H1 (cell line): ENCODE data around the gene RXFP4. TPM values are rescaled to one million over a fixed set of nuclear protein-coding genes. Genes with fewer than 3 reads are reported as not detected.

ENCODE experiments used
- CTCF ChIA-PET: fragments of 300-600 bp; sonication (Branson Sonifier 250); formaldehyde crosslinking; loops from one replicate; lab custom pipeline; 2021; ENCODE audit not compliant: partially characterized antibody; lab: Charles Lee
- POLR2A ChIA-PET: fragments of 300-600 bp; sonication (Branson Sonifier 250); formaldehyde crosslinking; loops from one replicate; lab custom pipeline; 2021; ENCODE audit warnings: inconsistent platforms; ENCODE audit not compliant: partially characterized antibody; lab: Charles Lee
- DNase-seq, 2 experiments: peaks; one replicate each; pipeline versions ENCODE4 v3.0.0 to v3.0.0-alpha.2; 2010 to 2022; ENCODE audit warnings: low spot score in 2 of 2, low read depth in 1 of 2, mixed read lengths in 1 of 2
- FAIRE-seq: peaks from 2 replicates; lab custom pipeline; 2011; peaks lifted over from hg19 to GRCh38; lab: Jason Lieb, UNC
- H2AFZ ChIP-seq: 2 replicates; pipeline ENCODE4 v1.8.1; 2012; ENCODE audit warnings: low read length, inconsistent platforms
- H2AK5ac ChIP-seq: 2 replicates; pipeline ENCODE4 v1.6.1; 2013; ENCODE audit warnings: low read depth, low read length
- H2BK120ac ChIP-seq: replicated peaks from 2 replicates; pipeline ENCODE3; 2013; ENCODE audit warnings: low read depth, low read length, inconsistent platforms
- H2BK12ac ChIP-seq: 2 replicates; pipeline ENCODE4 v1.6.1; 2013; ENCODE audit warnings: low read depth, low read length
- H2BK15ac ChIP-seq: 2 replicates; pipeline ENCODE4 v1.6.1; 2013; ENCODE audit warnings: low read length
- H2BK20ac ChIP-seq: 2 replicates; pipeline ENCODE4 v1.6.1; 2013; ENCODE audit warnings: low read length
- H2BK5ac ChIP-seq: 2 replicates; pipeline ENCODE4 v1.6.1; 2013; ENCODE audit warnings: low read depth, low read length
- H3K14ac ChIP-seq: 2 replicates; pipeline ENCODE4 v1.6.1; 2013; ENCODE audit warnings: inconsistent platforms; ENCODE audit not compliant: insufficient read length
- H3K18ac ChIP-seq: 2 replicates; pipeline ENCODE4 v1.6.1; 2013; ENCODE audit warnings: low read length; ENCODE audit errors: extremely low read depth
- H3K23ac ChIP-seq: 2 replicates; pipeline ENCODE4 v1.6.1; 2013; ENCODE audit warnings: inconsistent platforms; ENCODE audit not compliant: insufficient read length
- H3K23me2 ChIP-seq: 2 replicates; pipeline ENCODE4 v1.6.1; 2013; ENCODE audit warnings: low read depth, low read length
- H3K27ac ChIP-seq: 2 replicates; pipeline ENCODE4 v1.6.1; 2011; ENCODE audit warnings: low read depth, low read length, inconsistent platforms
- H3K27me3 ChIP-seq, 4 experiments: replicated peaks in 1 of 4; 1 replicate in 1 of 4; 2 replicates in 3 of 4; pipeline versions ENCODE4 v1.6.1 to v1.8.1; 2011 to 2013; ENCODE audit warnings: low read length in 3 of 4, mild to moderate bottlenecking in 3 of 4, inconsistent platforms in 2 of 4, mixed read lengths in 2 of 4, moderate library complexity in 1 of 4; ENCODE audit not compliant: control insufficient read depth in 3 of 4, insufficient read depth in 3 of 4; ENCODE audit errors: extremely low read depth in 1 of 4
- H3K36me3 ChIP-seq, 4 experiments: 2 replicates each; pipeline versions ENCODE4 v1.6.1 to v1.8.1; 2011 to 2013; ENCODE audit warnings: mild to moderate bottlenecking in 4 of 4, low read length in 3 of 4, moderate library complexity in 2 of 4, control low read depth in 1 of 4, inconsistent platforms in 1 of 4; ENCODE audit not compliant: insufficient read depth in 4 of 4, control insufficient read depth in 2 of 4
- H3K4ac ChIP-seq: replicated peaks from 2 replicates; pipeline ENCODE3; 2013; ENCODE audit warnings: low read length, low read depth, mixed read lengths, inconsistent platforms; ENCODE audit not compliant: insufficient read length
- H3K4me1 ChIP-seq, 4 experiments: replicated peaks in 1 of 4; 1 replicate in 1 of 4; 2 replicates in 3 of 4; pipeline versions ENCODE4 v1.6.1 to v1.8.1; 2011 to 2013; ENCODE audit warnings: low read length in 3 of 4, inconsistent platforms in 2 of 4, mixed read lengths in 1 of 4; ENCODE audit not compliant: insufficient read depth in 4 of 4, control insufficient read depth in 3 of 4
- H3K4me2 ChIP-seq, 2 experiments: 2 replicates each; pipeline versions ENCODE4 v1.6.1 to v1.8.1; 2011 to 2013; ENCODE audit warnings: low read depth in 2 of 2, low read length in 2 of 2, control low read depth in 1 of 2, inconsistent platforms in 1 of 2, mild to moderate bottlenecking in 1 of 2; ENCODE audit not compliant: insufficient read depth in 1 of 2
- H3K4me3 ChIP-seq, 4 experiments: fragments of 200-600, 300-600 bp in 1 of 4; sonication (generic), shearing (Covaris generic), sonication (Bioruptor Twin) in 1 of 4; 2 replicates each; pipeline versions ENCODE4 v1.5.1 to v1.8.1; 2011 to 2016; ENCODE audit warnings: low read length in 4 of 4, low read depth in 3 of 4, control low read depth in 2 of 4, inconsistent platforms in 2 of 4, mild to moderate bottlenecking in 2 of 4, mixed read lengths in 1 of 4, moderate library complexity in 1 of 4; ENCODE audit not compliant: insufficient read depth in 2 of 4; ENCODE audit errors: extremely low read depth in 1 of 4
- H3K56ac ChIP-seq: replicated peaks from 2 replicates; pipeline ENCODE3; 2013; ENCODE audit warnings: low read depth, mild to moderate bottlenecking, mixed read lengths, low read length, inconsistent platforms; ENCODE audit not compliant: insufficient read length
- H3K79me1 ChIP-seq: 2 replicates; pipeline ENCODE4 v1.6.1; 2013; ENCODE audit warnings: low read depth, low read length, control low read depth
- H3K79me2 ChIP-seq, 2 experiments: 2 replicates each; pipeline versions ENCODE4 v1.6.1 to v1.8.1; 2012 to 2013; ENCODE audit warnings: low read length in 2 of 2, mild to moderate bottlenecking in 2 of 2, inconsistent platforms in 1 of 2; ENCODE audit not compliant: insufficient read depth in 2 of 2, control insufficient read depth in 1 of 2
- H3K9ac ChIP-seq, 4 experiments: replicated peaks in 1 of 4; 1 replicate in 1 of 4; 2 replicates in 3 of 4; pipeline versions ENCODE4 v1.6.1 to v1.8.1; 2011 to 2013; ENCODE audit warnings: low read depth in 3 of 4, low read length in 3 of 4, control low read depth in 2 of 4, mild to moderate bottlenecking in 2 of 4, moderate library complexity in 2 of 4, inconsistent platforms in 1 of 4; ENCODE audit errors: extremely low read depth in 1 of 4
- H3K9me3 ChIP-seq, 2 experiments: 2 replicates each; pipeline versions ENCODE4 v1.6.1 to v1.8.1; 2012 to 2013; ENCODE audit warnings: mild to moderate bottlenecking in 2 of 2, moderate library complexity in 2 of 2, control low read depth in 1 of 2, inconsistent platforms in 1 of 2, low read depth in 1 of 2, low read length in 1 of 2, mixed read lengths in 1 of 2; ENCODE audit not compliant: insufficient read depth in 2 of 2
- H4K20me1 ChIP-seq, 2 experiments: replicated peaks in 1 of 2; 2 replicates each; pipeline versions ENCODE3 to v1.8.1; 2011 to 2013; ENCODE audit warnings: inconsistent platforms in 2 of 2, low read length in 2 of 2, mild to moderate bottlenecking in 1 of 2; ENCODE audit not compliant: insufficient read depth in 2 of 2, control insufficient read depth in 1 of 2
- H4K5ac ChIP-seq: 2 replicates; pipeline ENCODE4 v1.6.1; 2013; ENCODE audit warnings: low read length, low read depth, mixed read lengths, inconsistent platforms; ENCODE audit not compliant: insufficient read length
- H4K8ac ChIP-seq: 2 replicates; pipeline ENCODE4 v1.8.0; 2013; ENCODE audit warnings: mild to moderate bottlenecking, moderate library complexity, low read length, inconsistent platforms; ENCODE audit not compliant: insufficient read depth; ENCODE audit errors: extremely low read depth
- H4K91ac ChIP-seq: replicated peaks from 2 replicates; pipeline ENCODE3; 2013; ENCODE audit warnings: low read length, mixed read lengths, inconsistent platforms; ENCODE audit not compliant: insufficient read length
- RBBP5 ChIP-seq: IDR thresholded peaks from 2 replicates; pipeline ENCODE4 v1.7.1; 2012; ENCODE audit warnings: low read depth, mild to moderate bottlenecking, inconsistent platforms, low read length, moderate library complexity, borderline replicate concordance
- TBP ChIP-seq: IDR thresholded peaks from 2 replicates; pipeline ENCODE4 v1.6.1; 2011; ENCODE audit warnings: low read depth, low read length, improper control_type of control experiment
- WGBS, 2 experiments: shearing (Covaris generic) in 1 of 2; methylation state at CpG; one replicate each; pipeline versions ENCODE4 v1.1.6 to v1.1.7; 2013 to 2015; ENCODE audit warnings: low lambda C conversion rate in 2 of 2, mixed read lengths in 2 of 2, inconsistent platforms in 1 of 2, low coverage in 1 of 2, missing lambda C conversion rate in 1 of 2; ENCODE audit not compliant: insufficient replicate concordance in 2 of 2, insufficient coverage in 1 of 2, insufficient read length in 1 of 2; ENCODE audit errors: extremely low coverage in 1 of 2, missing lambda C conversion rate in 1 of 2; 5-methylcytosine and 5-hydroxymethylcytosine counted together
- polyA plus RNA-seq, 7 experiments: library from polyadenylated mRNA; depleted of rRNA in 3 of 7; stranded (reverse) in 5 of 7; unstranded in 2 of 7; fragments of >200 nt in 5 of 7; fragments of 200-250 nt in 2 of 7; gene quantifications; 1 replicate in 5 of 7; 2 replicates in 1 of 7; 4 replicates in 1 of 7; pipeline versions ENCODE4 v1.2.1 to v1.2.3, GENCODE V29; 2011 to 2013; ENCODE audit warnings: missing spikeins in 2 of 7, mixed read lengths in 2 of 7
- total RNA-seq: library from RNA; stranded (reverse); fragmentation: NEBNext Ultra II Directional; extraction: Animal tissue kit (Norgen Biotek cat#: 25700); gene quantifications from 2 replicates; pipeline ENCODE4 v1.2.1, GENCODE V29; 2021
- TF ChIP-seq, protein P1 (sequence below), 3 experiments: IDR thresholded peaks; 1 replicate in 2 of 3; 2 replicates in 1 of 3; pipeline versions ENCODE4 v1.5.1 to v1.6.1; 2011; ENCODE audit warnings: low read length in 3 of 3, mild to moderate bottlenecking in 3 of 3, inconsistent platforms in 2 of 3, low read depth in 1 of 3, moderate library complexity in 1 of 3; ENCODE audit not compliant: insufficient read depth in 1 of 3; ENCODE audit errors: control extremely low read depth in 1 of 3

The RXFP4 gene
- total and polyA plus RNA-seq, 2 of the 8 experiments (the other 6 are each of a cell fraction or from before 2014, with no cell fraction given): not detected

DNA sequence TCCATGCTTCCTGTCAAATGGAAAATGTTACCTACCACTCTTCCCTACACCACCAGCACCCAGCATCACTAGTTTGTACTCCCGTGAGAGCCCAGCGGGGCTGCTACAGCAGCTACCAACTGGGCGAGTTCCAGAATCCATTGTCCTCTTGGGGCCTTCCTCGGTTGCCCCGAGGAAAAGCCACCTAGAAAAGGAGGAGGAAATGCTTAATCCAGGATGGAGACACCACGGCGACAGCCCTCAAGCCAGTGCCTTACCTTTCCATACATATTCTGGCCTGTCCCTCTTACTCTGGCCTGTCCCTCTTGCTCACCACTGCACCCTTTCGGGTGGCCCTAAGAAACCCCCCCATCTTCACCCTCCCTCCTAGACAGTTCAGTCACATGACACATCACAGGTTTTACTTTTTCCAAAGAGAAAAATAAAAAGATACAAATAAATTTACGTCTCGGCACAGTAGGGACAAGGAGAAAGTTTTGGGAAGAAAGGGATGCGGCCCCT lies 30.8 kb upstream of the RXFP4 start:
- H3K27ac ChIP-seq: no peak overlapping the region
- 20% methylated on average over 9 of the region's 11 CpGs; no CpG with 5 or more reads in 1 of the 2 experiments for WGBS, 2 experiments
- H3K56ac ChIP-seq: no peak overlapping the region
- H4K5ac ChIP-seq: no peak overlapping the region
- no peaks in the 10 kb centered on the region for H3K9me3 ChIP-seq
- H3K23ac ChIP-seq: no peak overlapping the region
- H3K36me3 ChIP-seq: peaks cover 15 to 63% (median 31%) of the 10 kb centered on the region in 4 experiments
- no peak overlapping the region for H2BK12ac ChIP-seq
- peaks cover 0 to 3% (median 1%) of the 10 kb centered on the region in 4 experiments; a peak in 2 of 7 replicates for H3K4me1 ChIP-seq
- H3K79me2 ChIP-seq: peaks cover 0 to 11% of the 10 kb centered on the region in 2 experiments; a peak in 1 of 4 replicates
- ChIA-PET CTCF (interaction anchor here (1.1 kb wide), 1 partner anchor 57 kb away, joined by 3 read pairs; no protein-coding TSS in a partner anchor), POLR2A (interaction anchor here (0.7 to 1.9 kb wide), 8 partner anchors 12 to 136 kb away, joined by 3 to 5 read pairs (median 3); partner anchors contain the start of genes KHDC4 and SYT11)
- no peak overlapping the region for H2BK15ac ChIP-seq
- FAIRE-seq (no peak), DNase-seq (peak in 1 of 2 experiments; percentile 55)
- H4K20me1 ChIP-seq: peaks cover 0 to 2% of the 10 kb centered on the region in 2 experiments
- H2BK20ac ChIP-seq: no peak overlapping the region
- H3K27me3 ChIP-seq: no peaks in the 10 kb centered on the region
- peaks cover 3% of the 10 kb centered on the region; the same call in 1 of the 2 replicates for H3K23me2 ChIP-seq
- H3K4ac ChIP-seq: no peak overlapping the region
- H4K8ac ChIP-seq: no peak overlapping the region
- H2BK5ac ChIP-seq: no peak overlapping the region
- H3K9ac ChIP-seq: peak overlapping the region in 2 of 4 experiments; percentile 16 to 22; a peak in 6 of 7 replicates
- H2BK120ac ChIP-seq: no peak overlapping the region
- H2AFZ ChIP-seq: no peak overlapping the region
- TF ChIP-seq RBBP5 (peak; percentile 38; the same call in 1 of the 2 replicates), TBP (no peak)
- TF ChIP-seq, protein P1, sequence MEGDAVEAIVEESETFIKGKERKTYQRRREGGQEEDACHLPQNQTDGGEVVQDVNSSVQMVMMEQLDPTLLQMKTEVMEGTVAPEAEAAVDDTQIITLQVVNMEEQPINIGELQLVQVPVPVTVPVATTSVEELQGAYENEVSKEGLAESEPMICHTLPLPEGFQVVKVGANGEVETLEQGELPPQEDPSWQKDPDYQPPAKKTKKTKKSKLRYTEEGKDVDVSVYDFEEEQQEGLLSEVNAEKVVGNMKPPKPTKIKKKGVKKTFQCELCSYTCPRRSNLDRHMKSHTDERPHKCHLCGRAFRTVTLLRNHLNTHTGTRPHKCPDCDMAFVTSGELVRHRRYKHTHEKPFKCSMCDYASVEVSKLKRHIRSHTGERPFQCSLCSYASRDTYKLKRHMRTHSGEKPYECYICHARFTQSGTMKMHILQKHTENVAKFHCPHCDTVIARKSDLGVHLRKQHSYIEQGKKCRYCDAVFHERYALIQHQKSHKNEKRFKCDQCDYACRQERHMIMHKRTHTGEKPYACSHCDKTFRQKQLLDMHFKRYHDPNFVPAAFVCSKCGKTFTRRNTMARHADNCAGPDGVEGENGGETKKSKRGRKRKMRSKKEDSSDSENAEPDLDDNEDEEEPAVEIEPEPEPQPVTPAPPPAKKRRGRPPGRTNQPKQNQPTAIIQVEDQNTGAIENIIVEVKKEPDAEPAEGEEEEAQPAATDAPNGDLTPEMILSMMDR (IDR thresholded peaks at IDR 0.05; ENCODE audit: control extremely low read depth in 1 of 3, insufficient read depth in 1 of 3, low read depth in 1 of 3, low read length in 3 of 3): peak in 1 of 3 experiments; percentile 7; a peak in 1 of 4 replicates
- H3K18ac ChIP-seq: no peak overlapping the region; the same call in 1 of the 2 replicates
- H3K4me3 ChIP-seq: peak overlapping the region; percentile 68 to 87 (median 74)
- no peak overlapping the region for H3K14ac ChIP-seq
- no peak overlapping the region for H2AK5ac ChIP-seq
- no peak overlapping the region for H4K91ac ChIP-seq
- peak overlapping the region; percentile 70 to 96 for H3K4me2 ChIP-seq
- H3K79me1 ChIP-seq: no peaks in the 10 kb centered on the region; the same call in 1 of the 2 replicates
